ENCODE results near the gene RPS26.
A peak's percentile ranks its signal among the peaks of the same experiment; 100 is the strongest.
"Not testable (repeated sequence)": the region's sequence is repeated elsewhere in the genome, so short reads cannot be mapped to it uniquely, and the experiment has no call there.

RPS26 gene

GRCh38 chr12:56020423-56021184, 21.1 kb upstream of the RPS26 start, which contains the start of gene IKZF4:
TSS of gene IKZF4 (plus strand) at chr12:56021043. CDS start at chr12:56021494, 451 bp downstream.
- no peak for DNase-seq (ENCODE audit: insufficient read length, low spot score)
- FAIRE-seq, result no peak

GRCh38 chr12:56021889-56022497, 19.7 kb upstream of the RPS26 start:
- no peak for DNase-seq (ENCODE audit: insufficient read length, low spot score)
- FAIRE-seq, result no peak

- FAIRE-seq (no peak), DNase-seq (ENCODE audit: insufficient read length, low spot score) (no peak)
Measured at GRCh38 chr12:56028511-56029165, 13.1 kb upstream of the RPS26 start.

GRCh38 chr12:56029166-56029519, 12.6 kb upstream of the RPS26 start:
- FAIRE-seq (no peak), DNase-seq (ENCODE audit: insufficient read length, low spot score) (no peak)

- no peak for FAIRE-seq
- peak; percentile 52 for DNase-seq (ENCODE audit: insufficient read length, low spot score)
Measured at GRCh38 chr12:56029666-56030293, 11.9 kb upstream of the RPS26 start.

GRCh38 chr12:56031987-56032386, 9.7 kb upstream of the RPS26 start:
- no peak for DNase-seq (ENCODE audit: insufficient read length, low spot score)
- no peak for FAIRE-seq

- no peak for DNase-seq (ENCODE audit: insufficient read length, low spot score)
- no peak for FAIRE-seq
Measured at GRCh38 chr12:56034586-56035332, 7.0 kb upstream of the RPS26 start.

GRCh38 chr12:56037161-56037560, 4.6 kb upstream of the RPS26 start:
- FAIRE-seq, result no peak
- no peak for DNase-seq (ENCODE audit: insufficient read length, low spot score)

GRCh38 chr12:56038022-56038655, 3.6 kb upstream of the RPS26 start:
- FAIRE-seq (no peak), DNase-seq (ENCODE audit: insufficient read length, low spot score) (no peak)

- FAIRE-seq, result no peak
- DNase-seq (ENCODE audit: insufficient read length, low spot score), result no peak
Measured at GRCh38 chr12:56040151-56040550, 1.6 kb upstream of the RPS26 start.

- DNase-seq (ENCODE audit: insufficient read length, low spot score) (no peak), FAIRE-seq (no peak)
Measured at GRCh38 chr12:56040963-56041551, 661 bp upstream of the RPS26 start.

GRCh38 chr12:56042430-56042813, 704 bp downstream of the RPS26 start:
- not testable (repeated sequence) for FAIRE-seq; DNase-seq (ENCODE audit: insufficient read length, low spot score)

- FAIRE-seq (no peak), DNase-seq (ENCODE audit: insufficient read length, low spot score) (no peak)
Measured at GRCh38 chr12:56042843-56043242, 1.1 kb downstream of the RPS26 start.

- DNase-seq (ENCODE audit: insufficient read length, low spot score) (no peak), FAIRE-seq (no peak)
Measured at GRCh38 chr12:56046027-56046780, 4.5 kb downstream of the RPS26 start.

GRCh38 chr12:56053407-56053893, 11.7 kb downstream of the RPS26 start:
- no peak for FAIRE-seq
- no peak for DNase-seq (ENCODE audit: insufficient read length, low spot score)

- FAIRE-seq; DNase-seq (ENCODE audit: insufficient read length, low spot score): not testable (repeated sequence)
Measured at GRCh38 chr12:56059964-56060363, 18.2 kb downstream of the RPS26 start.

GRCh38 chr12:56061982-56062381, 20.3 kb downstream of the RPS26 start:
- FAIRE-seq (no peak), DNase-seq (ENCODE audit: insufficient read length, low spot score) (no peak)

- DNase-seq (ENCODE audit: insufficient read length, low spot score), result no peak
Measured at GRCh38 chr12:56062996-56063395, 21.3 kb downstream of the RPS26 start.

GRCh38 chr12:56071648-56072047, 29.9 kb downstream of the RPS26 start:
- DNase-seq (ENCODE audit: insufficient read length, low spot score), result no peak
- FAIRE-seq, result no peak

More at GRCh38 chr12:56062996-56063395, 21.3 kb downstream of the RPS26 start:
- no peak for FAIRE-seq

Data from HTR-8/SVneo (cell line).